HG02840 (cell line): ENCODE results near the gene DUSP5.

Experiments
- ATAC-seq: cut with Tn5 transposase; IDR thresholded peaks from one replicate; pipeline ENCODE4 v1.9.1; 2021; ENCODE audit warnings: mild to moderate bottlenecking, moderate library complexity, moderate number of reproducible peaks; ENCODE audit not compliant: unreplicated experiment, low FRiP score

Gene DUSP5

DNA sequence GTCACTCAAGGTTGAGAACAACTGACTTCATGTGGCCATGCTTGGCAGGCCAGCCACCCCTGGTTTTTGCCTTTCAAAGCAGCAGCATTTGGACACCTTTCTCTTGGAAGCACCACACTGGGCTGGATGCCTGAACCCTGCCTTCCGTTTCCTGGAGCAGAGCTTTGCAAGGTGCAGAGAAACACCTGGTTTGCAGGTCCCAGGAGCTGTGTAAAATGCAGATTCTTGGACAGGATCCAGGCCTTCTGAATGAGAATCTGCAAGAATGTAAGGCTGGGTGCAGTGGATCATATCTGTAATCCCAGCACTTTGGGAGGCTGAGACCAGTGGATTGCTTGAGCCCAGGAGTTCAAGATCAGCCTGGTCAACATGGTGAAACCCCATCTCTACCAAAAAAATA is 18.0 kb upstream of the DUSP5 start:
- ATAC-seq: no peak

DNA sequence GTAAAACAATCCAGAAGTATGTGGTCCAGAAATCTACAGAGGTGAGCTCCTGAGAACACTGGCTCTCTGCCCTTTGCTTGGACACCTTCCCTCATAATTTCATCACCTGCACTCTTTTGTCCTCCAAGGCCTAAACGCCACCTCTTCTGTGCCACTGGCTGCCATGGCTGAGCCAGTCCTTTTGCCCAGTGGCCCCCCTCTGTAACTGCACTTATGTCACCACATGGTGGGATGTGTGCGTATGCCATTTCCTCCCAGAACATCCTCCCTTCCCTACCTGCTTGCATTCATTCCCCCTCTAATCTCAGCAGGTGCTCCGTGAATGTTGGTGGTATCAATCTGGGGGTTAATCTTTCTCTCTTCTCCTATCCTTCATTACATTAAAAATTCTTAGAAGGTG is 17.3 kb upstream of the DUSP5 start:
- ATAC-seq: no peak

DNA sequence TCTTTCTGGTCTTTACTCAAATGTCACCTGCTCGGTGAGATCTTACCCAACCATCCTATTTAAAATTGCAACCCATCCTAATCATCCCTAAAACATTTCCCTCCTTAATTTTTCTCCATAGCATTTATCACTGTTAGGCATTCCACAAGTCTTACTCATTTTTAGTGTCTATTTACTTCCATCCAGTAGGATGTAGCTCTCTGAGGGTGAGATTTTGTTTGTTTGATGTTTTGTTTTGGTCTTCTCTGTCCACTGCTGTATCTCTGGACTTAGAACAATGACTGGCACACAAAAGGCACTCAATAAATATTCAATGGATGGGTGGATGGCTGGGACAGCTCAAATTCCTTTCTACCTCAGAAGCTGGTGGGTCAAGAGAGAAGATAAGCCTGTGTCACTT is 15.8 kb upstream of the DUSP5 start:
- no peak for ATAC-seq

DNA sequence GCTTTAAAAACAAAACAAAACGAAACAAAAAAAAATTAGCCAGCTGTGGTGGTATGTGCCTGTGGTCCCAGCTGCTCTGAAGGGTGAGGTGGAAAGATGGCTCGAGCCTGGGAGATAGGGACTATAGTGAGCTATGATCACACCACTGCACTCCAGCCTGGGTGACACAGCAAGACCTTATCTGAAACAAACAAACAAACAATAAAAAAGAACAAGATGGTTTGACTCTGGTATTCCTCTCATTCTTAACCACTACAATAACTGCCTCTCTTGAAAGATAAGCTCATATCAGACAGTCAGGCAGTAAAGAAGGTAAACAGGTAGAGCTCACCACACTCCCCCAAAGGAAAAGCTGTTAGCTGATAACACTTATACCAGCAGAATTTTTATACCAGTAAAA is 14.1 kb upstream of the DUSP5 start:
- ATAC-seq: no peak

DNA sequence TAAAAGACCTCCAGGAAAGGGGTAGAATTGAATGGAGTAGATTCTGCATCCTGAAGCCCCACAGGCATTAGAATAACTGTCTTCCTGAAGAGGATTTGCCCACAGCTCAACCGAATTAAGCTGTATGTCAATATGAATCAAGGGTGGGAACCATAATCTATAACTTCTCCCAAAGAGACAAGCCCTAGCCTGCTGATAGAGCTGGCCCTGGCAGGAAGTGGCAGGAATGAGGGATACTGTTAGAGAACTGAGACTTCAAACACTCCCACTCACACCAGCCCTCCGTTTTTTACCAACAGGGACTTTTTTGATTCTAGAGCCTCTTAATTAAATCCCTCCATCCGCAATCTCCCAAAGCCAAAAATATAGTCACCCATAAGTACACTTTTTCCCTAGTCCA is 12.2 kb upstream of the DUSP5 start:
- no peak for ATAC-seq

DNA sequence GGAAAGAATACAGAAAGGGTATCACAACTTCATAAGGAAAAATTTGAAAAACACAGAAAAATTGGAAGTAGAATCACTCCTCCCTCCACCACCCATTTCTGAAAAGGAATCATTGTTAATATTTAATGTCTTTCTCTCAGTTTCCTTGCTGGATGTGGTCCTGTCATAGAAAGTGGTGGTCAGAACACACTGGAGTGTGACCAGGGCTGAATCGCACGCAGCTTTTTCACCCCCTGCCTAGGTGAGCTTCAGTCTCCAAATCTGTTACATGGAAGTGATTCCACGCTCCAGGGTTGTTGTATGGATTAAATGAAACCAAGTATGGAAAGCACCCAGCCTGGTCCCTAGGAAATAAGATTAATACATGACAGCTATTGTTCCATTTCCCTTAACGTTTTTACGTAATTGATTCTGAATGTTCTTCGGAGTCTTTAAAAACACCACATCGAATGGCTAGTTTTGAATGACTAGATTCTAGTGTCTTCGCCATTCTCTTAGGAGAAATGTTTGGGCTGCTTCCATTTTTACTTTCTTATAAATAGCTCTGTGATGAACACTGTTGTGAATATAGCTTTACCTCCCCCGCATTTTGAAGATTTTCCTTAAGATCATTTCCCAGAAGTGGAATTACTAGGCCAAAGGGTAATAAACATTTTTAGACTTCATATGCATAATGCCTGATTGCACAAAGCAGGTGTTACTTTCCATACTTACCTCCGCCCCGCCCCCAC is 10.9 kb upstream of the DUSP5 start:
- ATAC-seq: no peak

DNA sequence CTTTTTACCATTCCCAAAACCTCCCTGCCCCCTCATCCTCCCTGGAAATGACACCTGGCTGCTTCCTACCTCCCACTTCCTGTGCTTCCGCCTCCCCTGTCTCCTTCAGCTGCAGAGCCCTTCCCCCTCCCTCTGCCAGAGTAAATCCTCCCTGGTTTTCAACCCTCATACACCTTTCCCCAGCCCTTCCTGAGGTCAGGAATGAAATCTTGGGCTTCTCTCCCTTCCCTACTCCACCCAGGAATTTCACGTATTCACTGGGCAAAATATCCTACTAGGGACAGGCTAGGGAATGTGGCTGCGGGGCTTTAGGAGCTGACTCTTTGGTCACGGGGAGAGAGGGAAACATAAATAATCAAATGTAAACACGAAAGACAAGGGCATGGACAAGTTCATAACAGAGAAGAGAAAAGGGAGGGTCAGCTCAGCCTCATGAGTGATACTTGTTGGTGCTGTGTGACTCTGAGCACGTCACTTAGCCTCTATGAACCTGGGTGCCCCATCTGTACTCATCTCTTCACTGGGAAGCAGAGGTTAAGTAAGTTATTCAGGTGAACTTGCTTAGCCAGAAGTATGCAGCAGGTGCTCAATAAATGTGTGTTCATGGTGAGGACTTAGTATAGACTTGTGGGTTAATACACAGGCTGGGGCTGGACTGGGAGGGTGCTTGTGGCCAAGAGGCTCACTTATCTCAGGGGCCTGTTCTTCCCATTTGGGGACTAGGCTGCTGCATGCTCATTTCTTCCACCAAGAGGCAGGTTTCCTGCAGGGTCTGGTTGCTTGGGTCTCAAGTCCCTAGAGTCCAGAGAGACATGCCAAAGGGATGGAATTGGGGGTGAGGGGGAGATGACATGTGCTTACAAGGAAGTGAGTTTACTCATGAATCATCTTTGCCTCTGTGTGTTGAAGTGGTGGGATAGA is 10.0 kb upstream of the DUSP5 start:
- ATAC-seq: no peak

DNA sequence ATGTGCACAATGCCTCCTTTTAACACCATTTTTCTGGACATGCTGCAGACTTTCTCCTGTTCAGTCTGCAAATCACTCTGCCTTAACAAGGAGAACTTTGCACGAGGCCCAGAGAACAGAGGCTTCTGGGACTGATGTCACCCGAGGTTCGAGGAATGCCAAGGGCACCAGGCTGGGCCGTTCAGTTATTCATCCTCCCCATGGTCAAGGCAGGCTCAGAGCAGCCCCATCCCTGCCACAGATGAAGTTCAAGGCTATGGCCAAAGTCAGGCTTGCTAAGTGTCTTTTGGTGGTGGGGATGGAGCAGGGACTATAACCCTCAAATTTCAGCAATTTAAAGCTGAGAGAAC is 9.4 kb upstream of the DUSP5 start:
- no peak for ATAC-seq

DNA sequence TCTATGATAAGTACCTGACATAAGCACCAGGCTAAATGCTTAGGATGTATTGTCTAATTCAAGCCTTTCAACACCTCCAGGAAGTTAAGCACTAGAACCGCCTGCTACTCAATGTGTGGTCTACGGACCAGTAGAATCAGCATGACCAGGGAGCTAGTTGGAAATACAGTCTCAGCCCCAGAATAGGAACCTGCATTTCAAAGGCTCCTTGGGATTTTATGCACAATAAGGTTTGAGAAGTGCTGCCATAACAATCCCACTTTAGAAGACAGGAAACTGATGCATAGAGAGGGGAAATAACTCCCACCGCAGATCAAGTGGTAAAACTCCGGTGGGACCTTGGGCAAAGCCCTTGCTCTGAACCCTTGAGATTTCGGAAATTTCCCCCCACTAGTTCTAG is 8.8 kb upstream of the DUSP5 start:
- ATAC-seq: no peak

DNA sequence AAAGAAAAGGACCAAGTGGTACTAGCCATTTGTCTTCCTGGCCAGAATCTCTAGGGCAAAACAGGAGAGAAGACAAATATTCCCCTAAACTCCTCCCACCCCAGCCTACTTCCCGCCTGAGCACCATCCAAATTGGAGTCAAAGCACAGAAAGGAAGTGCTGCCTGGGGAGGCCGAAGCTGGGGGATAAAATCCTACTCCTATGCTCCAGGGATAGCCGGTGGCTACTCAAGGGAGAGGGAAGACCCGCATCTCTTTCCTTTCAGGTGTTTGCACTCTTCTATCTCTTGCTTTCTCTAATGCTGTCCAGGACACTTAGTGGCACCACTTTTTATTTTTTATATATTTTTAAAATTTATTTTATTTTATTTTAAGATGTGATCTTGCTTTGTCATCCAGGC is 7.1 kb upstream of the DUSP5 start:
- ATAC-seq: no peak

DNA sequence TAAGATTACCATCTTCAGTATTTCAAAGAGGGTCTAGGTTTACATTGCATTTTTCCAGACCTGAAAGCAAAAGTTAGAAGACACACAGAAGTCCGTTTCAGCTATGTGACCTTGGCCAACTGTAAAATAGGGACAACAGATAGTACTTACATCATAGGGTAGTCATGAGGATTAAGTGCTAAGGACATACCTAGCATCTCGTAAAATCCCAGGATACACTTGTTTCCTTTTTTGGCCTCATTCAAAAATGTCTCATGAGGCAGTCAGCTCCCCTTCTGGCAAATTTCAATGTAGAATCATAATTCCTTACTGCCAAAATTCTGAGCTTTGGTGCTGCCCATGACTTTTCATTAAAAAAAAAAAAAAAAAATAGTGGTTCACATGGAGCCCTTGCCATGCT is 6.4 kb upstream of the DUSP5 start:
- no peak for ATAC-seq

DNA sequence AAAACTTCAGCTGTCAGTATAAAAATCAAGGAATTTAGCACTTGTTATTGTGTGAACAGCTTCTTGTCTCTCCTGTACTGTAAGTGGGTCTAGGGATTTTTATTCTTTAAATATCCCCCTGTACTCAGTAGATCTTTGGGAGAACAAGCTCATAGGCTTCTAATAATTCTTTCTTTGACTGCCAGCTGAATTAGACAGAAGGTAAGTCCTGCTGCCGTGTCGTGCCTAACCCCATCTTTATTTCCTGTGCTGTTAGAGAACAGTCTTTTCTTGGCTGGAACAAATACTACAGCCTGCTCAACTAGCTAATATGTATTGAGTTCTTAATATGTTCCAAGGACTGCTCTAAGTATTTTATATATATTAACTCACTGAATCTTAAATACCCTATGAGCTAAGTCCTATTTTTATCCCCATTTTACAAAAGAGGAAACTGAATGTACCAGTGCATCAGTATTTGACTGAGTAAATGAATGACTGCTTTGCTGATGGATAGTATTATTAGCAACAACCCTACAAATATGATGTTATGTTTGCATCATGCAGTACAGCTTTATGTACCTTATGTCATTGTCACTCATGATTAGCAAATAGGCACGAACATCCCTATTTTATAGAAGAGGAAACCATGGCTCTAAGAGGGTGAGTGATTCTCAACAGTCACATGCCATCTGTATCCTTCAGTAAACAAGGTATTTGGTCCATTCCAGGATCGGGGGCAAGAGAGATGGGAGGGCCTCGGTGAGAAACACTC is 5.5 kb upstream of the DUSP5 start:
- ATAC-seq: no peak

DNA sequence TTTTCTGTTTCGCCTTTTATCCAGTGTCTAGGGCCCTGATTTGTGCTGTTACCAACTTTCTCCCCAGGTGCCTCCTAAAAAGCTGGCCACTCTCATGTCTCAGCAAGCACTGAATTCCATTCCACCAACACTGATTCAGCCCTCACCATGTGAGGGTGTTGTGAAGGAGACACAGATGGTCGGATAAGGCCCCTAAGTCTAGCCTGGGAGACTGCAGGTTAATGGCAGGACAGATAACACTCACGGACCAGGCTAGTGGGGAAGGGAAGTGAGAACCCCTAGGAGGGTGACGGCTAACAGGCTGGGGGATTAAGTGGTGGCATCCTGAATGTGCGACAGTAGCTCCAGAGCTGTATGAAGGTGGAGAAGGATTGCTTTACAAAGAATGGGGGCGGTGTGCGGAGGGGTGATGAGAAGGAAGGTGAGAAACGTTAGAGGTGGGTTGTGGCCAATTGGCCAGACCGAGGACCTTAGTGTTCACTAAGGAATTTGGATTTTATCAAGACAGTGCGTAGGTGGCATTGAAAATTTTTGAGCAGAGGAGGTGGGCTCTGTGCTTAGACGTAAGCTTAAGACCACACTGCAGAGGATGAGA is 3.8 kb upstream of the DUSP5 start:
- ATAC-seq: no peak

DNA sequence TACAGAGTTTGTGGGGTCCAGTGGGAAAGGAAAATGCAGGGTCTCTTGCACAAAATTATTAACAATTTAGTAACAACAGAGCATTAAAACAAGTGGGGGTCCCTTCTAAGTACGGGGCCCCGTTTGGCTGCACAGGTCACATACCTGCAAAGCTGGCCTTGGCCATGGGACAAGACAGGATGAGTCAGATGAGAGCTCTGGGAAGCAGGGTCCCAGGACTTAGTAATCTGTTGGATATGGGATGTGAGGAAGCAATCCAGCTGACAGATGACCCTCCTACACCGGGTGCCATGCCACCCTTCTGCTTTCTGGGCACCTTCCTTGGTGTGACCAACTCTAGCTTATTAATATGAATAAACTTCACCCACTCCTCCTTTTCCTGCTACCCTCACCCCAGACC is 3.2 kb upstream of the DUSP5 start:
- no peak for ATAC-seq

DNA sequence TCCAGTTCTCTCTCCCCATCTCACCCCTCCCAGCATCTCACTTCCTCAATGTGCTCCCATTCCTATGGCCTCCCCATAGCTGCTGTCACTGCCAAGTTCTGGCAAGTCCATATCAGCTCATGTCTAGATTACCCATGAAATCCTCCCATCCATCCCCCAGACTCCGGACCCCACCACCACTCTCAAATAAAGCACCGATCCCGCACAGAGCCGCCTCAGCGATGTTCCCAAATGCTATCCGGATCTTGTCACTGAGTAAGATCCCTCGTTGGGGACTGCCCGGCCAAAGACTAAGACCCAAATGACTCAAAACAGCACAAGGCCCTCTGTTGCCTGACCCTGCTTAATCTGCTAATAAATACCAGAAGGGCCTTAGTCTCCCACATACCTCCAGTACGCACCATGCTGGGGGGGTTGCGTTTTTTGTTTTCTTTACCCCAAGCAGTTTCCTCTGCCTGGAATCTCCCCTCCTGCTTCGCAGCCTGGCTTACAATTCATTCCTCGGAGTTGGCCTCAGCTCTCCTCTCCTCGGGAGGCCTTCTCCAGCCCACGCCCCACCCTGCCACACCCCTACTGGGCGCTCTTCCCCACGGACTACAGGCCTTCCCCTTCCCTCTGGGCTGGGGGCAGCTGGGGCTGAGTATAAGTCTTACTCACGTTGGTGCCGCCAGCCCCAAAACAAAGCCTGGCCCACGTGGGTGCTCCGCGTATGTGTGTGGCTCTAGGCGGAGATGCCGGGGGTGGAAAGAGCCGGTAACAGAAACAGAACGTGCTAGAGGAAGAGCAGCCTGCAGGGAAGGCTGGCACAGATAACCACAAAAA is 1.8 kb upstream of the DUSP5 start:
- no peak for ATAC-seq

DNA sequence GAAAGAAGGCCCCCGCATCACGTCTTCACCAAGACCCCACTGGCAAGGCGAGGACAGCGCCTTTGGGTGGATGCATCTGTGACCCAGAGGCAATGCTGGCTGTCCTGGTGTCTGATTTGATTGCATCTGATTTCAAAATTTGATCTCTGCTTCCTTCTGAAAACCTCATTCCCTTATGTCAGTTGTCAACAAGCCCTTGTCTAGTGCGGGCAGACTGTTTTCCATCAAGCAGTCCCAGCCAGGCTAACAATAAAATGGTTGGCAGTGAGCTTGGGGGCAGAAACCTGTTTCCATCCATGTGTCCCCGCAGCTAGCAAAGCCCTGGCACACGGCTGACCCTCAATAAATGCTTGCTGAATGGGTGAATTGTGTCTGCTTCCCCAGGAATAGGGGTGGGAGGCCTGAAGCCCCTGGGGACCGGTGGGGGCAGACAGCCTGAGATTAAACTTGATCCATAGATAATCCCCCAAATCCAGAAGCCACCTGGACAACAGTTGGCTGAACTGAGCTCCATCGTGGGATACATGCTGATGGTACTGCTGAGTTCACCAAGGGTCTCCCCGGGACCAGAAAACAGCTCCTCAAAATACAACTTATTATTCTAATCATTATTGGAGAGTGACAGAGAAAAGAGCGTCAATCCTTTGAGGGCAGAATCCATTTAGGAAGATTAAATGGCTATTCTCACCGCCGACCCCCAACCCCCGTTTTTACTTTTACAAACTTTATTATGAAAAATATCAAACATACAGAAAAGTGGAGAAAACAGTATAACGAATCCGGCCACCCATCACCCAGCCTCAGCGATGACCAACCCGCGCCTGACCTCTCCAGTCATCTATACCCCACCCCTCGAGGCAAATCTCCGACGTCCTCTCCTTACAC is 912 bp upstream of the DUSP5 start:
- no peak for ATAC-seq

DNA sequence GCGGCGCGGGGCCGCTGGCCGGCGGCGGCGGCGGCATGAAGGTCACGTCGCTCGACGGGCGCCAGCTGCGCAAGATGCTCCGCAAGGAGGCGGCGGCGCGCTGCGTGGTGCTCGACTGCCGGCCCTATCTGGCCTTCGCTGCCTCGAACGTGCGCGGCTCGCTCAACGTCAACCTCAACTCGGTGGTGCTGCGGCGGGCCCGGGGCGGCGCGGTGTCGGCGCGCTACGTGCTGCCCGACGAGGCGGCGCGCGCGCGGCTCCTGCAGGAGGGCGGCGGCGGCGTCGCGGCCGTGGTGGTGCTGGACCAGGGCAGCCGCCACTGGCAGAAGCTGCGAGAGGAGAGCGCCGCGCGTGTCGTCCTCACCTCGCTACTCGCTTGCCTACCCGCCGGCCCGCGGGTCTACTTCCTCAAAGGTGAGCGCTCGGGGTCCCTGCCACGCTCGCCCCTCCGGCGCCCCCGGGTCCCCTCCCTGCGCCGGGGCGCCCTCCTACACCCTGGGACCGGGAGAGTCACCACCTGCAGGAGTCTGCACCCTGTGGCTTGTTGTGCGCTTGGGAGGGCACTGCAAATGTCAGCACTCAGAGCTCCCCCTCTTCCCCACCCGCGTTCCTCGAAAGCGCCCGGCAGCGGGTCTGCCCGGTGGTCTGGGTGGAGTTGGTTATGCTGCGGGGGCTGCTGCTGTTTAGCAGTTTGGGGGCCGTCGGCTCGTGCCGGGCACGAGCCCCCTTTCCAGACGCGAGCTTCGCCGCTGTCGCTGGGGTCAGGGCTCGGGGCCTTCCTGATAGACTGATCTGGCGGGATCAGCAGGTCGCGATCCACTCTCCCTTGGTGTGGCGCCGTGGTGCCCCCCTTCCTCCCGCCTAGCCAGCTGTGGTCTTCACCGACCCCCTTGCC is 627 bp downstream of the DUSP5 start:
- peak; percentile 15 for ATAC-seq
